Right renal pelvis (tissue), 4 donors: ENCODE measurements around the gene IQCK. TPM values are rescaled to one million over a fixed set of nuclear protein-coding genes. Genes with fewer than 3 reads are reported as not detected.
"Not testable (repeated sequence)": the region's sequence is repeated elsewhere in the genome, so short reads cannot be mapped to it uniquely, and the experiment has no call there.

ENCODE experiments used
- DNase-seq, 4 donors: peaks; one replicate each; pipeline ENCODE4 v3.0.0-alpha.2; 2013; ENCODE audit warnings: low read depth in 4 of 4, low spot score in 3 of 4, missing footprints in 1 of 4
- polyA plus RNA-seq, 4 donors: library from polyadenylated mRNA; unstranded; fragments of 120-200 nt; gene quantifications; one replicate each; pipeline ENCODE4 v1.2.1, GENCODE V29; 2013; ENCODE audit not compliant: insufficient read length in 4 of 4

The IQCK gene
- 10 to 100 TPM; 45.0 to 51.9 (median 49.2) TPM for polyA plus RNA-seq

DNA sequence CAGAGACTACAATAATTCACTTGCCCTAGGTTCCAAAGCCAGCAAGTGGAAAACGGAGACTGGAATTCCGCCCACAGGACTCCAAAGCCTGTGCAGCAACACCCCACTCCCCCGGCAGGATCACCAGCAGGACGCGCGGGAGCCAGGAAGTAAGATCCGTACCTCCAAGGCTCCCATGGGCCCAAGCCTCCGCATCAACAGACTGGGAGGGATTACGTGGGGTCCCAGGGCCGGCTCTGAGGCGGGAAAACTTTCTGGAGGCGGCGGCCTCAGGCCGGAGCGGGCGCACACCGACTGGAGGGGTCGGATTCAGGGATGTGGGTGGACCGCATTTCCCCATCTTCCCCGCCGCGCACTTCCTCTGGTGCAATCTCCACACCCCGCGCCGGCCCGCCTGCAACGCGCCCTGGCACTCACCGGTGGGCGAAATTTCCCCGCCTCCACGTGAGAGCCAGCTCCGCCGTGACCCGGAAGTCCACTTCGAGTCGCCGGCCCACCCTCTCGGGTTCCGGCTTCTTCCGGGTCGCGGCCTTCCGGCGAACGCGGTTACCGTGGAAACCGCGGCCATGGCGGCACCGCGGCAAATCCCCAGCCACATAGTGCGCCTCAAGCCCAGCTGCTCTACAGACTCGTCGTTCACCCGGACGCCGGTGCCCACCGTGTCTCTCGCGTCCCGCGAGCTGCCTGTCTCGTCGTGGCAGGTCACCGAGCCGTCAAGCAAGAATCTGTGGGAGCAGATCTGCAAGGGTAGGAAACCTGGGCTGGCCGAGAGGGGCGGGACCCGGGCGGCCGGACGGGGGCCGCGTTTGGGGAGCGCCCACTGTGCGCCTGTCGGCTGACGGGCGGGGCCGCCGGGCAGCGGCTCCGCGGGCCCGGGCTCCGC, at the start of gene IQCK, which contains the start of gene KNOP1:
TSS of gene IQCK (plus strand) at position 531 of the 883 bp plus-strand sequence. CDS start at position 567, 36 bp downstream.
TSS of gene KNOP1 (minus strand) at position 487 of the 883 bp plus-strand sequence. CDS start 3,192 bp downstream, outside the sequence.
- DNase-seq, result peak; percentile 80 to 87 (median 86)

DNA sequence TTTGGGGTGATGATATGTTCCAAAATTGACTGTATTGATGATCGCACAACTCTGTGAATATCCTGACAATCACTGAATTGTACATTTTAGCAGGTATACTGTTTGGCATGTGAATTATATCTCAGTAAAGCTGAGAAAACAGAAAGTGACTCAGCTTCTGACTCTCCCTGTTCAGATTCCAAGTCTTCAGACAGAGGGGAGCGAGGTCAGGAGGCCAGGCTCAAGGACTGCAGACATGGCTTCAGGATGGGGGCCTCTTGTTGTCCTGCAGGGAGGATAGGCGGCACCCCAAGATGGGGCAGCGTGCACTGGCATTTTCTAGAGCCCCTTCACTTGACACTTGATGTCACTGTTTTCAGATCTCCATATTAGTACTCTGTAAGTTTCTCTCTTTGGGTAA, 45.7 kb upstream of the IQCK start:
- DNase-seq, result no peak

DNA sequence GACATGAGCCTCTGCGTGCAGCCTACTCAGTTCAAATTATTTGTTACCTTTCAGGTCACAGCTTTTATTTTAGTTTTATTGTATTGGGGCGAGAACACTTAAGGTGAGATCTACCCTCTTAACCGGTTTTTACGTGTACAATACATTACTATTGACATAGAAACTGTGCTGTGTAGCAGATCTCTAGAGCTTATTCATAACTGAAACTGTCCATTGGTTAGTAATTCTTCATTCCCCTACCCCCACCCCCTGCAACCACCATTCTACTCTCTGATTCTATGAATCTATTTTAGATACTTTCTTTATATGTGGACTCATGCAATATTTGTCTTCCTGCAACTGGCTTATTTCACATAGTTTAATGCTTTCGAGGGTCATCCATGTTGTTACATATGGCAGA, 43.6 kb upstream of the IQCK start:
- no peak for DNase-seq

DNA sequence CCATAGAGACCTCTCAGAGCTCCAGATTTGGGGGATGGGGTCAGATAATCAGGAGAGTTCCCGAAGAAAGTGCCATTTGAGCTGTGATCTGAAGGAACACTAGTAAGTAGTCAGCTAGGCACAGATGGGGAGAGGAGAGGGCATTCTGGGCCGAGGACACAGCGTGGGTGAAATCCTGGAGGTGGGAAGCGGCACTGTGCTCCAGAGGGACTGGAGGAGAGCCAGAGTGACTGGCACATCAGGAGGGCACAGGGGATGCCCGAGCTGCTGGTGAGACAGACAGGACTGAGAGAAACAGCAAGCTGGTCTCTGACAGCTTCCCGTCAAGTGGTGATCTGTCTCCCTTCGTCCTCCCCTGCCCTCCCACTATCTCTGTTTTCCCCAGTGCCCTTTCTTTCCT, 40.7 kb upstream of the IQCK start:
- no peak for DNase-seq

DNA sequence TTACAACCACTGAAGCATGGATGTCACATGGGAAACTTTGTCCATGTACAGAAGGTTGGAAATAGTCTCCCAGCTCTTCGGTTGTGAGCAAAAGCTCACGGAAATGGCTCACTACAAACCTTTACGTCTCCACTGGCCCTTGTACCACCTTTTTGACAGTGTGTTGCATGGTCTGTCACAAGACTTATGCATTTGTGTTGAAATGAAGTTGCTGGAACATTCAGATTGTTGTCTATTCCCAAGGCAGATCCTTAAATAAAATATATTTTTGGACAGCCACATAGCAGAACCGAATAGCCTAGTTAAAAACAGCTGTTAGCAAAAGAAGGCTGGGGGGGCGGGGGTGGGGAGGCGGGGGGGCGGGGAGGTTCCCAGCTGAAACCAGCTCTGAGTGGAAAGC, 39.3 kb upstream of the IQCK start:
- no peak for DNase-seq

- DNase-seq, result not testable (repeated sequence)
These were observed 38.8 kb upstream of the IQCK start for GRCh38 chr16:19679281-19679680.

DNA sequence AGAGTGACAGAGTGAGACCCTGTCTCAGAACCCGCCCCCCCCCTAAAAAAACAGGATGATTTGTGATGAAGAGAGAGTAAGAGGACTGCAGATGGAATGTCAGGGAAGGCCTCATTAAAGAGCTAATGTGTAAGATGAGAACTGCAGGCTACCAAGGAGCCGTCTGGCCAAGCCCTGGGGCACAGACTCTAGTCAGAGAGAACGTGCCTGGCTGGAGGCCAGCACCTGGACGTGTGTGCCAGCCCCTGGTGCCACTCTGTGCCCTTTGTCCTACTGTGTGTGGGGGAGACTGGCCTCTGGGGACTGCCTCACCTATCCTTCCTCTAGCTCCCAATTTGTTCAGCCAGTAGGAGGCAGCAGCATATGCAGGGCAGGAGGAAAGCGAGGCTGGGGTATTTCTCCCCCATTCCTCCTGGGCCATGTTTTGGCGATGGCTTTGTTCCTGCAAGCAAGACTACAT, 37.2 kb upstream of the IQCK start:
- no peak for DNase-seq

- no peak for DNase-seq
These were observed 36.4 kb upstream of the IQCK start for GRCh38 chr16:19681637-19682036.

DNA sequence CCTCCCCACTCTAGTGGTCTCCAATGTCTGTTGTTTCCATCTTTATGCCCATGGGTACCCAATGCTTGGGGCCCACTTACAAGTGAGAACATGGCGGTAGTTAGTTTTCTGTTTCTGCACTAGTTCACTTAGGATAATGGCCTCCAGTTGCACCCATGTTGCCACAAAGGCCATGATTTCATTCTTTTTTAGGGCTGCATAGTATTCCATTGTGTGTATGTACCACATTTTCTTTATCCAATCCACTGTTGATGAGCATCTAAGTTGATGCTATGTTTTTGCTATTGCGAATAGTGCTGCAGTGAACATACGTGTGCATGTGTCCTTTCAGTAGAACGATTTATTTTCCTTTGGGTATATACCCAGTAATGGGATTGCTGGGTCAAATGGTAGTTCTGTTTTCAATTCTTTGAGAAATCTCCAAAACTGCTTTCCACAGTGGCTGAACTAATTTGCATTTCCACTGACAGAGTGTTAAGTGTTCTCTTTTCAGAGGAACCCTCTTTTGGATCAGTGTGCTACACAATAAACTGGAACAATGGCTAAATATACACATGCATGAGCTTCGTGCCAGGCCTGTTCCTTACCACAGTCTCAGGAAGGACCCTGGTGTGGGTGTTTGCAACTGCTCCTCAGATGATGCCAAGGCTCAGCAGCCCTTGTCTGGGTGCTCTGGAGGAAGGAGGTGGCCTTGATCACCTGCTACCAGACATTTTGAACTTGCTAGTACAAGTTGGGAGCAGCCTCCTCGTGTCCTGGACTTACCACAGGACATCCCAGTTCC, 34.4 kb upstream of the IQCK start:
- DNase-seq, result no peak

GRCh38 chr16:19685176-19685575, 32.9 kb upstream of the IQCK start:
- DNase-seq, result no peak

DNA sequence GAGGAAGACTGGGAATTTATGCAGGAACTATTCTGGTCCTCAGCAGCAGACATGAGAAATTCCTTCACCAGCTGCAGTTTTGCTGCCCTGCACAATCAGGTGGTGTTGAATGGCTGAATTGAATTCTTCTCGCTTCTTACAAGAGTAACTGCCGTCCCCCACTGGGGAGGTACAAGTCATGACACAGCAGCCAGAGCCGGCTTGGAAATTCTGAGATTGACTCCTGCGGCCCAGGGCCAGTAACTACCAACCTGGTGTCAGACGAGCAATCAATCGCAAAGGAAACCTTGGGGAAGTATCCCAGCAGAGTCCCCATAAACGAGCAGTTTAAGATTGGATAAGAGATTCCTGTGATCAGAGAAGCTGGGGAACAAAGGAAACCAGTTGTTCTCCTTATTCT, 30.8 kb upstream of the IQCK start:
- no peak for DNase-seq

DNA sequence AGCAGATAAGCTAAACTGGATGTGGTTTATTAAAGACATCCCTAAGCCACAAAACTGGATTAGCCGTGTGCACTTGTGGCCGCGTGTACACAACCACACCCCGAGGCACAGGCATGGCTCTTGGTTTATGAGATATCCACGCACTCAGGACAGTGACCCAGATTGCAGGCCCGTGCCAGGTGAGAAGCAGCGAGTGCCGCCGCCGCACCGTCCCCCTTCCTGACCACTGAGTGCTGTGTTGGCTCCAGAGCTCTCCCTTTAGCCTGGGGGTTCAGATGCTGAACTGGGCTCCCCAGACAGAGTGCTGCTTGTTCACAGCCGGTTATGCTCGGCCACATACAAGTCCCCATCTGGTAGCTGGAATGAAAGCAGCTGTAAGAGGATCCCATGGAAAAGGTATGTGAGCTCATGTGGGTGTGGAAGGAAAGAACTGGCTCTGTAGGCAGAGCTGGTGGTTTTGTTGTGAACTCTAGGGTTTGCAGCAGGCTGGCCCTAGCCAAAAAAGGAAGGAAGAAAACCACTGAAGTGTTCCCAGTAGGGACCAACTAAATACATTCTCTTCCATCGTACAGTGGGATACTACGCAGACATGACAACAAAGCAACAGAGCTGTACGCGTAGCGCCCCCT, 29.6 kb upstream of the IQCK start:
- DNase-seq, result no peak

DNA sequence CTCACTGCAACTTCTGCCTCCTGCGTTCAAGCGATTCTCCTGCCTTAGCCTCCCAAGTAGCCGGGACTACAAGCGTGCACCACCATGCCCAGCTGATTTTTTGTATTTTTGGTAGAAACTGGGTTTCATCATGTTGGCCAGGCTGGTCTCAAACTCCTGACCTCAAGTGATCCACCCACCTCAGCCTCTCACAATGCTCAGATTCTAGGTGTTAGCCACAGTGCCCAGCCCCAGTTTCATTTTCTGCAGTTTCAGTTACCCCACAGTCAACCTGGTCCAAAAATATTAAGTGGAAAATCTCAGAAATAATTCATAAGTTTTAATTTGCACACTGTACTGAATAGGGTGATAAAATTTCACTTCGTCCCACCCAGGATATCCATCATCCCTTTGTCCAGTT, 28.7 kb upstream of the IQCK start:
- DNase-seq, result no peak

DNA sequence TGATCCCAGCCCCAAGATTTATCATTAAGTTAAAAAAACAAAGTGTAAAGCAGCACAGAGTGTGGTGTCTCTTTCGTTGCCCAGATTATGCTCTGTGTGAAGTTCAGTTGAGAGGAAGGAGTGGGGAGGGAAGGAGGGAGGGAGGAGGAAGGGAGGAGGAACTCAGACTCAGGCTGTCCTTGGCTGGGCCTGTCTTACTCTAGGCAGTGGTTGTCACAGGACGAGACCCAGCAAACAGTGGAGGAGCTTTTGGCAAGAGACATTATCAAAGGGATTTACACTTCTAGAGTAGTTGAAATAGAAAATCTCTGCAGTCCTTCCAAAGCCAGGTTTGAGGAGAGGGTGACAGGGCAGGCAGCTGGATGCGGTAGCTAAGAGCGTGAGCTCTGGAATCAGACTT, 27.9 kb upstream of the IQCK start:
- DNase-seq, result no peak

DNA sequence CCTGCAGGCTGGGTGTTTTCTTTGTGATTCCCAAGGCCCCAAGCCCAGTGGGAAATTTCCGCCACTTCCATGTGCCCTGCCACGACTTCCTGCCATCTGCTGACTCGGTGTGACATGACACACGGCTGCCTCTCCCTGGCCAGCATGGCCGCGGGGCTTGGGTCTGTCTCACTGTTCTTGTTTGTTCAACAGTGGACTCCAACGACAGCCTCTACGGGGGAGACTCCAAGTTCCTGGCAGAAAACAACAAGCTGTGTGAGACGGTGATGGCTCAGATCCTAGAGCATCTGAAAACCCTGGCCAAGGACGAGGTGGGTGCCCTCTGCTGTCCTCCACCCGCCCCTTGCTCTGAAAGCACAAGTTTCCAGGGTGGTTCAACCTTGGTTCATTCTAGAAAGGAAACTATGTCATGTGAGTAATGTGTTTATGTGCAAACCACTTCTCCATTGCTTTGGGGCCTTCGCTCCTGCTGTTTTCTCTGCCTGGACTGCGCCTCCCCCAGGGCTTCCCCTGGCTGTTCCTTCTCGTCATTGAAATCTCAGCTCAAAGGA, 26.8 kb upstream of the IQCK start:
- DNase-seq, result no peak

DNA sequence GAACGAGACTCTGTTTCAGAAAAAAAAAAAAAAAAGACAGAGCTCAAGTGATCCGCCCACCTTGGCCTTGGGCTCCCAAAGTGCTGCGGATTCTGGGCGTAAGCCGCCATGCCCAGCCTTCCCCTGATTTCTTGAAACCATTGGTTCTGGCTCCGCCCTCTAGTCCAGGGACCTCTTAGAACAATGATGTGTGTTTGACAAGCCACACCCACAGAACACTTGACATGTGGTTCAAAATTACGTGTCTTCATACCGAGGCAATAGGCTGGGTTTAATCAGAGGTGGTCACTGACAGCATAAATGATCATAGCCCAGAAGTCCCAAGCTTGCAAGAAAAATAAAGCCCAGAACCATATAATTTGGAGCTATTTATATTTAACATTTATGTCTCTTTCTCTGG, 23.1 kb upstream of the IQCK start:
- no peak for DNase-seq

GRCh38 chr16:19696328-19696727, 21.7 kb upstream of the IQCK start:
- DNase-seq, result no peak

DNA sequence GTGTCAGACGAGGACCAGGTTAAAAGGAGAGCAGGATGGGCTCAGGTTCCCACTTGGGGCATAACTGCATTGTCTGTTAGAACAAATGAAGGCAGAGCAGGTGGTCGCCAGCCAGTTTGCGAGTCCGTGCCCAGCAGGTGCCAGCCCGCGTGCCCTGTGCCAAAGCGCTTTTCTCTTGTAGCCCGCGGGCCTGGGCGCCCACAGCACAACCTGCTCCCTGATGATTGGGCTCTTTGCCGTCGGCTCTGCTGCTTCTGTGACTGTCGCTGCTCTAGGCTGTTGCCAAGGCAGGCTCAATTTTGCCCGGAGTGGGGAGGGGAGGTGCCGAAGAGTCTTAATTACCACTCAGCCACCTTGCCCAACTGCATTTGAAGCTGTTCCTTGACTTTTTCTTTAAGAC, 21.1 kb upstream of the IQCK start:
- DNase-seq, result no peak

DNA sequence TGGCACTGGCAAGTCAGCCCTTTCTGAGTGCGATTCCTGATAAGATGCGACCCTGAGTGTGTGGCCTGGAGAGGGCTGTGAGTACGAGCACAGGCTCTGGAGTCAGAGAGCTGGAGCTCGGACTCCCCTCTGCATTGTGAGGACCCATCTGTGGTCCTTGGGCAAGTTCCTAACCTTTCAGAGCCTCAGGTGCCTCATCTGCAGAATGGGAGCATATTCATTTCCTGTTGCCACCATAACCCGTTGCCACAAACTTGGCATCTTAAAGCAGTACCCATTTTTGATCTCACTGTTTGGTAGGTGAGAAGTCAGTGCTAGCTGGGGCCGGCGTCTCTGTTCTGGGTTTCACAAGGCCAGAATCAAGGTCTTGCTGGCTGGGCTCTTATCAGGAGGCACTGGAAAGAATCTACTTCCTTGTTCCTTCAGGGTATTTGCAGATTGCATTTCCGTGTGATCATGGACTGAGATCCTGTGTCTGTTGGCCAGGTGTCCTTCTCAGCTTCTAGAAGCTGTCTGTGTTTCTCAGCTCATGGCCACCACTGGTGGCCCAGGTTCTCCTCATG, 20.2 kb upstream of the IQCK start:
- no peak for DNase-seq
